GM19452 (cell line): ENCODE data around the gene LCTL.

Experiments used
- ATAC-seq: cut with Tn5 transposase; IDR thresholded peaks from one replicate; pipeline ENCODE4 v1.9.1; 2021; ENCODE audit not compliant: unreplicated experiment

The LCTL gene

GRCh38 chr15:66566963-66567531 is 1.2 kb upstream of the LCTL start:
- ATAC-seq = no peak

GRCh38 chr15:66565141-66565641 is 607 bp downstream of the LCTL start:
- no peak for ATAC-seq

- ATAC-seq = no peak
Observed at GRCh38 chr15:66564136-66565041, 1.4 kb downstream of the LCTL start.

- ATAC-seq = no peak
Observed at GRCh38 chr15:66563566-66564110, 2.2 kb downstream of the LCTL start.

- ATAC-seq = no peak
Observed at GRCh38 chr15:66563126-66563525, 2.7 kb downstream of the LCTL start.

GRCh38 chr15:66560856-66561525 is 4.8 kb downstream of the LCTL start:
- no peak for ATAC-seq

GRCh38 chr15:66558271-66558670 is 7.5 kb downstream of the LCTL start:
- ATAC-seq = no peak

GRCh38 chr15:66555685-66556084 is 10.1 kb downstream of the LCTL start:
- ATAC-seq = no peak

- ATAC-seq = no peak
Observed at GRCh38 chr15:66545255-66545654, 20.5 kb downstream of the LCTL start.

- no peak for ATAC-seq
Observed at GRCh38 chr15:66542896-66543295, 22.9 kb downstream of the LCTL start.

- no peak for ATAC-seq
Observed at GRCh38 chr15:66535056-66535455, 30.7 kb downstream of the LCTL start.

GRCh38 chr15:66524838-66525237 is 41.0 kb downstream of the LCTL start:
- ATAC-seq = no peak

GRCh38 chr15:66523926-66524325 is 41.9 kb downstream of the LCTL start:
- no peak for ATAC-seq

- ATAC-seq = no peak
Observed at GRCh38 chr15:66515901-66516322, 49.9 kb downstream of the LCTL start.

GRCh38 chr15:66514586-66514985 is 51.2 kb downstream of the LCTL start:
- ATAC-seq = no peak

- ATAC-seq = no peak
Observed at GRCh38 chr15:66508293-66508883, 57.4 kb downstream of the LCTL start.

GRCh38 chr15:66505818-66506217 is 60.0 kb downstream of the LCTL start:
- ATAC-seq = no peak

- peak; percentile 23 for ATAC-seq
Observed at GRCh38 chr15:66505430-66505811, 60.4 kb downstream of the LCTL start.

GRCh38 chr15:66504563-66505429 is 61.0 kb downstream of the LCTL start, which contains the start of the genes RPL4 and ZWILCH:
RPL4 (minus strand) TSS chr15:66504855; CDS start chr15:66504790, 65 bp downstream.
ZWILCH (plus strand) TSS chr15:66505326; CDS start chr15:66505339, 13 bp downstream.
- peak; percentile 69 for ATAC-seq
